NCI-H748 treated with DMSO at 0.1 percent for 48 hours (cell line): ENCODE measurements around the gene PROZ.

Experiments used
- DNase-seq: peaks from one replicate; lab custom pipeline; 2025; lab: John Stamatoyannopoulos, UW

The PROZ gene

DNA sequence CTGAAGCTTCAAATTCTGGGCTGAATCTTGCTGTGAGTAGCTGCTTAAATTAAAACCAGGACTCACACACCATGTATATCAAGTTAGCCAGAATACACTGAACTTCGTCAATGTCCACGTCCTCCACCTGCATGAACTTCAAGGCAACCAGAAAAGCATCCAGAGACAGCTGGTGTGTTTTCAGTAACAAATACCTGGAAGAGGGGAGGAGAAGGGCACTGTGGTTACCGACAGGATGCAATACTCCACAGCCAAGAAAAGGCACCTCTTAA lies 20.4 kb downstream of the PROZ start:
- DNase-seq, result no peak

DNA sequence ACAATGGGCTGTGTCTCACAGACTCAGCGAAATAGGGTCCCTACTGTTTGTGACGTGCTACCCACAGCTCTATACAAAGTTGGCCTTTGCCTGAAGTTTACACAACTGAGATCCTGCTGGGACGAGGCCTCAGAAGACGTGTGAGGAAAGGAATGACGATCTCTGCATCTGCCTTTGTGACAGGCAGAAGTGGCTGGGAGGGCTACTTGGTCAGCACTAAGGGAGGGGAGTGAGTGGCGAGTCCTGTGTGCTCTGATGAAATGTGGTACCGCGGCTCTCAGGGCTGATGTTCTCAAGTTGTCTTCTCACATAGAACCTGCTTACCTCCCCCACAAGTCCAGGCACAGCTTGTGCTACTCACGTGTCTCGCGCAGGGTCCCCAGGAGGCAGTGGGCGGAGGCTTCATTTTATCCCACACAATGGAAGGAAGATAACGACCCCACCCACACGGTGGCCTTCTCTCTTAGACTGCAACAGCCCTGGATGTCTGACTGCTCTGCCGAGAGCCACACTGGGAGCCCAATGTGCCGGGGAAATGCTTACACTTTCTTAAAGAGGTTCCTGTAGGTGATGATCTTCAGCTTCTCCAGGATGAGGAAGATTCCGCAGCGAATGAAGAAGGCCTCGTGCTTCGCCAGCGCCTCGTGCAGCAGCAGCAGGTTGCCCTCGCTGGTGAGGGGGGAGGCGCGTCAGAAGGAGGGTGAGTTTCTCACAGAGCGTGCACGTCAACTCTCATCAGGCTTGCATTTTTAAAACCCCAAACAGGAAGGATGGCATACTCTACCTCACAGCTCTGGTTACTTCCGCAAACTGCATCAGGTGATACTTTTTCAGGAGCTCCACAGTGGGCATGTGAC lies 21.2 kb downstream of the PROZ start:
- DNase-seq, result no peak

DNA sequence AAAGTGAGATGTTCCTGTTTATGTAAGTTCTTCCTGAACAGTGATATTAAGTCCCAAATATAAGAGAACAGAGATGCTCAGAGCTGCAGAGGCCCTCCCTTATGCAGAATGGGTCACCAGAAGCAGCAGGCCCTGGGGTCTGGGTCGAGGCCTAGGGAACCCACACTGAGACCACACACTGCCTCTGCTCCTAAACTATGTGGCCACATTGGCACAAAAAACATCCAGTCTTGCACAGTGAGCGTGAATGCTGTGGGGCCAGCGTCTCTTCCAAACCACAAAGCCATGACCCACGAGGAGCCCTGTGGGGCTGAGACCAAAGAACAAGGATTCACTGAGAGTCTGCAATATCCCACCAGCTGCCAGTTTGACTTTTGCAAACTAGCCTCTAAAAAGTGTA lies 23.6 kb downstream of the PROZ start:
- no peak for DNase-seq

DNA sequence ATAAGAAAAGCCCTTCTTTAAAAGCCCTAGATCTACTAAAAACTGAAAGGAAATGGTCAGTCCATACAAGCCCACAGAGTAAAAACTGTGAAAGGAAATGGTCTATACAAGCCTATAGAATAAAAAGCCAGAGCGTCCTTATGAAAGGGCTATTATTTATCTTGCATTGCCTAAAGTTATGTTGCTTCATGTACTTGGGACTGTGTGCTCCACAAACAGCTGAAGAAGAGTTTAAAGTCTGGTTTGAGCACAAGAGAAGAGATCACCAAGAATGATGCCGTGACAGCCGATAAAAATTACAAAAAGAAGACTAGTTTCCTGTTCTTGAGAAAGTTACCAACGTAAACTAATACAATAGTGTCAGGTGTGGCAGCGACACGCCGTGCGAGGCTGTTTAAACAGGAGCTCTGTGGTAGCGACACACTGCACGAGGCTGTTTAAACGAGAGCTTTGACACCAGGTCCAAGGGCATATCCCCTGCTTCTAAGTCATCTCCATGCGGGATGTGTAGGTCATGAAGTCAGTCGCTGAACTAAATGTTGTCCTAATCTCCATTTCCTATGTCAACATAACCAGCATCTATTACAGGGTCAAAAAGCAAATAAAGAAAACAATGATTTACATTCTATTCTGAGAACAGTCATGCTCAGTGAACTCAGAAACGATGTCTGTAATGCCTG lies 25.1 kb downstream of the PROZ start:
- no peak for DNase-seq

DNA sequence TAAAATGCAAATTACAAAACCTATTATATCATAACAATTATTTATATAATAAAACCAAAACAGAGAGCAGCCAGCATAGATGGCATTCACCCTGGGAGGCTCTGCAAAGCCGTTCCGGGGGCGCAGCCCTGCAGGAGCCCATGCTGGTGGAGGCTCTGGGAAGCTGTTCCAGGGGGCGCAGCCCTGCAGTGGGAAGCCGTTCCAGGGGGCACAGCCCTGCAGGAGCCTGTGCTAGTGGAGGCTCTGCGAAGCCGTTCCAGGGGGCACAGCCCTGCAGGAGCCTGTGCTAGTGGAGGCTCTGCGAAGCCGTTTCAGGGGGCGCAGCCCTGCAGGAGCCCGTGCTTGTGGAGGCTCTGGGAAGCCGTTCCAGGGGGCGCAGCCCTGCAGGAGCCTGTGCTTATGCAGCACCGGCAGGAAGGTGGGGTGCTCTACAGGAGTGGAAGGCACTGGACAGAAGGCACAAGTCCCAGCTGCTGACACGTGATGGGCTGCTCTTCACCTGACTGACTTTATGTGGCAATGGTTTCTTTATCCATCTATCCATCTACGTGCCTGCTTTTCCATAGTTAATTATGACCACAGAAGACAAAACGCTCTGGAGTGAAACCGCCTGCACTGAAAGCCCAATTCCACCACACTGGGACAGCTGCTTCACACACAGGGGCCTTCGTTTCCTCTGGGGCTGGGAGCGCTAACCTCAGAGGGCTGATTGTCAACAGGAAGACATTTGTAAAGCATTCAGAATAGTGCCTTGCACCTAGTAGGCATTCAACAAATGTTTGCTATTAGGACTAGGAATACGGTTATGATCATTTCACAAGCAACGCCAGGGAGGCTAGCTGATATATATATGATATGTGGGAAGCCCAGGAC lies 26.4 kb downstream of the PROZ start:
- DNase-seq, result no peak

DNA sequence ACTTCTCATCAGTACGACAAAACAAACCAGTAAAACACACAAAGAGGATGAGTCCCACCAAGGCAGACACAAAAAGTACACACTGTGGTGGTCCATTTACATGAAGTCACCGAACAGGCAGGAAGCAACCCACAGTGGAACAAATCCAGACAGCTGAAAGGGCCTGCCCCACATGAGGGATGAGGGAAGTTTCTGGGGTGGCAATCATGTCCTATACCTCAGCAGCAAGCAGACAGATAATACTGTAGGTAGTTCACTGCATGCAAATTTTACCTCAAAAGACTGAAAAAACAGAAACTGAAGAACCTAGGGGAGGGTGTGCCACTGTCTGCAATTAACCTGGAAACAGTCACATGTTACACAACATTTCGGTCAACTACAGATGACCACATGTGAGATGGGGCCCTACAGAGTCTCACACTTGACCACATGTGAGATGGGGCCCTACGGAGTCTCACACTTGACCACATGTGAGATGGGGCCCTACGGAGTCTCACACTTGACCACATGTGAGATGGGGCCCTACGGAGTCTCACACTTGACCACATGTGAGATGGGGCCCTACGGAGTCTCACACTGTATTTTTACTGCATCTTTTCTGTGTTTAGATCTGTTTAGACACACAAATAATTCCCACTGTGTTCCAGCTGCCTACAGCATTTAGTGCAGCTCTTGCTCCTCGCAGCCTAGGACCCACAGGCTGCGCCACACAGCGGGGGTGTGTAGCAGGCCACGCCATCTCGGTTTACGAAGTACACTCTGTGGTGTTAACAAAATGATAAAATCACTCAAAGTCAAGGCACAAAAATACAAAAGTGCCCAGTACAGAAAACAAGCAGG lies 27.8 kb downstream of the PROZ start:
- DNase-seq, result no peak

DNA sequence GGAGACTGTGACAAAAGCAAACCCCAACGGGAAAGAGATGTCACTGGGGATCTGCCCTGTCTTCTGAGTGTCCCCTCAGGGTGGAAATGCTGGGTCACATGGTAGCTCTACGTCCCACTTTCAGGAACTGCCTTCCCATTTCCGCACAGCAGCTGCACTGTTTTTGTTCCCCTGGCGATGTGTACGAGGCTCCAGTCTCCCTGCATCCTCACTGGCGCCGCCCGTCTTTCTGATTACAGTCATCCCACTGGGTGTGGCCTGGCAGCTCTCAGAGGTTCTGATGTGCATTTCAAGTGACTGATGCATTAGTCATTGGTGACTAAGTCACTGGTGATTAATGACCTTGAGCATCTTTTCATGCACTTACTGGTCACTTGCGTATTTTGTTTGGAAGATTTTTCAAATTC lies 28.8 kb downstream of the PROZ start:
- DNase-seq, result no peak

DNA sequence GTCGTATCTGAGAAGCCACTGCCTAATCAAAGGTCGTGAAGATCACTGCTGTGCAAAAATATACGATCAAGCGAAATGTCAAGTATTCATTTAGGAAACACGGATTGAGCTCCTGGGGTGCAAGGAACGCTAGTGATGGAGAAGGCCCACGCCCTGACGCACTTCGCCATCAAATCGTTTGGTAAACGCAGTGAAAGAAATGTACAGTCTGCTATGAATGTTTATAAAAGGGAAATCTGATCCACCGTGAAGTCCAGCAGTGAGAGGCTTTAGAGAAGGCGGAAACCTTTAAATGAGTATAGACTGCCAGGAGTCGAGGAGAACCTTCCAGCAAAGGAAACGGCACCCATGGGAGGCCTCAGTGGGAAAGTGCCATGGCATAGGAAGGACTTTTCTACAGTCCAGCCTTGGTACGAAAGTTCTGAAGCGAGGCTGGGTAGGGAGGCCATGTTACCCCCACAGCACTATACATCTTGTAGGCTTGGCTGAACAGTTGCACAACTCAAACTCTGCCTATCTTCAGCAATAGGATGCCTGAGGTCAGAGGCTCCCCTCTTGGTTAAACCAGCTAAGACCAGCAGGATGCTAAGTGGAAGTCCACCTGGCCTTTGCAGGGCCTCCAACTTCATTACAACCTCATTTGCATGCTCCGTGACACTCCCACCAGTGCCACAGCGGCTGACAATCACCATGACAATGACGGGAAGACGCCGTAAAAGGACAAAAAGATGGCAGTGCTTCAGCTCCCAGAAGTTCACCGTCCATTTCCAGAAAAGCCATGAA lies 29.6 kb downstream of the PROZ start:
- DNase-seq, result no peak

DNA sequence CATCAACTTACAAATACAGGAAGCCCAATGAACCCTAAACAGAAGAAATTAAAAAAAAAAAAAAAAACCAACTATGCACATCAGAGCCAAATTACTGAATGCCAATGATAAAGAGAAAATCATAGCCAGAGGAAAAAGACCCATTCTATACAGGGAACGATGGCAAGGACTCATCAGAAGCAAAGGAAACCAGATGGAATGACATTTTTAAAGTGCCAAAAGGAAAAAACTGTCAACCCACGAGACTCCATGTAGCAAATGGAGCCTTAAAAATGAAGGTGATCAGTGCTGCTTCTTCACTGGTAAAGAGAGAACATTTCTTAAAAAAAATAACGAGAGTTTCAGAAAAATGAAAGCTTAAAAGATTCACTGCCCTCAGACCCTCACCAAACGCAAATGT lies 31.7 kb downstream of the PROZ start:
- DNase-seq, result no peak

DNA sequence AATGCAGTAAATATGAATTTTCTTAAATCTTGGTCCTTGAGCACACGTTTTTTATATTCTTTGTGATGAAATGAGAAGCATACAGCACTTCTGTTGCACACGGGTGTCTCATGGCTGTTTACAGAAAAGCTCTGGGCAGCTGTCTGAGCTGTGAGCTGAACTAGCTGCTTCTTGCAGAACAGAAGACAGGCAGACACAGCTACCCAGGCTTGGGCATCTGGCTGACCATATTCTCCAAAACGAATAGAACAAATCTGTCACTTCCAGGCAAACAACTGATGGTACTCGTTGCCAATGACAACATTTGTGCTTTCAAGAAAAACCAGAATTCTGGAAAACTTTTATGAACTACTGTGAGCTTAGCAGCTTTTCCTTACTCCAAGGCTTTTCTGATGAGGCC lies 33.8 kb downstream of the PROZ start:
- DNase-seq, result no peak

DNA sequence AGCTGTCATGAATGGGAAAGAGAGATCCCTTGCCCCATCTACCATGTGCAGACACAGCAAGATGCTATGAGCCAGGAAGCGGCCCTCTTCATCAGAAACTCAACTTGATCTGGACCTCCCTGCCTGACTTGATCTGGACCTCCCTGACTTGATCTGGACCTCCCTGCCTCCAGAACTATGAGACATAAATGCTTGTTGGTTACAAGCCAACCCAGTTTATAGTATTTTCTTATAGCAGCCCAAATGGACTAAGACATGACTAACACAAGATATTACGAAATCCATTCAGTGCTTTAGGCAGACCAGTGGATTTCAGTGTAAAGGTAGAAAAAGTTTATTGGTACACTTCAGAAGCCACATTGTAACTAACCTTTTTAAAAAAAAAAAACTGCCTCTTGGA lies 34.5 kb downstream of the PROZ start:
- no peak for DNase-seq

DNA sequence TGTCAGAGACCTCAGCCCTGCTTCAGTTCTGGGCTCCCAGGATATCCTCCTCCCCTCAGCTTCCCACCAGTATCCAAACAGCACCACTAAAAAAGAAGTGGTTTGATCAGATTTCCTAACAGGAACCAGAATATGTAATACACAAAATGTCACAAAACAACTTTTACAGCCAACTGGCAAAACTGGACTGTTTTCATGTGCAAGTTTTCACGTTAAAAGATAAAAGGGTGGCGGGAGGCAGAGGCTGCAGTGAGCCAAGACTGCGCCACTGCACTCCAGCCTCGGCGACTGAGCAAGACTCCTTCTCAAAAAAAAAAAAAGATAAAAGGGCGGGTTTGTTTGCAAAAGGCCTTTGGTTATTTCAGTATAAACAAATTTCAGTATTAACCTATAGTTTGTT lies 36.9 kb downstream of the PROZ start:
- DNase-seq, result no peak

DNA sequence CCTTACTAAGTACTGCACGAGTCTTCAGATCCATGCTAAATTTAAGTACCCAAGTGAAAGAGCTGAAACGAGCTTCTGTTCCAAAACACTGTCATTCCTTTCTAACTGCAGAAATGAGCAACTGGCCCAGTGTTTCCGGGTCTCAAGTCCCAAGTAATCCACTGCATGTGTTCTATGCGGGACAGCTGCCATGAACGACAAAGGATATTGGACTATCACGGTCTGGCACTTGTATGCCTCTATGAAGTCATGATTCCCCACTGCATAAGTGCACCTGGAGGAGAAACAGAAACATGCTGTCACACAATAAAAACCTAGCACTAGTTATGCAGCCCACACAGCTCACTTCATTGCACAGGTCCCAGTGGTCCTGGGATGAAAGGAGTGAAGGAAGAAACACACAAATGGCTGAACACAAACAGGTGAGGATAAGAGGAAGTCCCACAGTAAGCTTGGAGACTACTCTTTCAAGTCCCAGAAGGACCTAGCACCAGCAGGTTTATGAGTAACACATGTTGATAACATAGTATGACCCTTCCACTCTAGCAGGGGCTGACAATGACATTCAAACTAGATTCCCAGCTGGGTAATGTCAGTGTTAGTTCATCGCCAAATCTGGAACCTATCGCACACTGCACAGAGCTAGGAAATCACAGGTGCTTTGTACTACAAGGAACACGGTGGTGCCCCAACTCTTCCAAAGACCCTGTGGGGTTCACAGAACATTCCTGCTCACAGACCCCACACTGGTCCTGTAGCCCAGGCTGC lies 38.7 kb downstream of the PROZ start:
- no peak for DNase-seq

DNA sequence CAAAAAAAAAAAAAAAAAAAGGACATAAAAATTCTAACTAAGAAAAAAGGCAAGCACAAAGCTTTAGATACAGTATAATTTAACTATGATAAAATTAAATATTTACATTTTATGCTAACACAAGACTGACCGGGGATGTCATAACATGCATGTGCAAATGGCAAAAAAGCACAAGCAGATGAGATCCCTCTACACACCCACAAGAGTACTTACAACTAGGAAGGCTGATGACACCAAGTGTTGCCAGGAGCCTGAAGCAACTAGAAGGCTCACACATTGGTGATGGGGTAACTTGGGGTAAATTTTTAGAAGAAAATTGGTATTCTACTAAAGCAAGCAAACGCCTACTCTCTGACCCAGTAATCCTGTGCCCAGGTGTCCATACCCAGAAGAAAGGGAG lies 43.4 kb downstream of the PROZ start:
- DNase-seq, result no peak

DNA sequence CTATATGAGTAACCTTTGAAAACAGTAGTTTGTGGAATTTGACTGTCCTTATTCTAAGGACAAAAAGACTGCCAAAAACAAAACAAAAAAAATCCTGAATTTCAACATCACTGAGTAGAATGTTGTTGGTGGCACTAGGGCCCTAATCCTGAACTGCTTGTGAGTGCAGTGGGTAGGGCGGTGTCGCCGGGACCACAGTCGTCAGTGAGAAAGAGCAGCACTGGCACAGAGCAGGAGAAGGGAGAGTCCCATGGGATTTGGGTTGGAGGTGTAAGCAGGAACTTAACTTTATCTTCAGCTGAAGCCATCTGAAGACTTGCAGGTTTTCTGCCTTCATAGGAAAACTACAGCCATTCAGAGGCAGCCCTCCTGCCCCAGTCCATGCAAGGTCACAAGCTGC lies 44.5 kb downstream of the PROZ start:
- no peak for DNase-seq

DNA sequence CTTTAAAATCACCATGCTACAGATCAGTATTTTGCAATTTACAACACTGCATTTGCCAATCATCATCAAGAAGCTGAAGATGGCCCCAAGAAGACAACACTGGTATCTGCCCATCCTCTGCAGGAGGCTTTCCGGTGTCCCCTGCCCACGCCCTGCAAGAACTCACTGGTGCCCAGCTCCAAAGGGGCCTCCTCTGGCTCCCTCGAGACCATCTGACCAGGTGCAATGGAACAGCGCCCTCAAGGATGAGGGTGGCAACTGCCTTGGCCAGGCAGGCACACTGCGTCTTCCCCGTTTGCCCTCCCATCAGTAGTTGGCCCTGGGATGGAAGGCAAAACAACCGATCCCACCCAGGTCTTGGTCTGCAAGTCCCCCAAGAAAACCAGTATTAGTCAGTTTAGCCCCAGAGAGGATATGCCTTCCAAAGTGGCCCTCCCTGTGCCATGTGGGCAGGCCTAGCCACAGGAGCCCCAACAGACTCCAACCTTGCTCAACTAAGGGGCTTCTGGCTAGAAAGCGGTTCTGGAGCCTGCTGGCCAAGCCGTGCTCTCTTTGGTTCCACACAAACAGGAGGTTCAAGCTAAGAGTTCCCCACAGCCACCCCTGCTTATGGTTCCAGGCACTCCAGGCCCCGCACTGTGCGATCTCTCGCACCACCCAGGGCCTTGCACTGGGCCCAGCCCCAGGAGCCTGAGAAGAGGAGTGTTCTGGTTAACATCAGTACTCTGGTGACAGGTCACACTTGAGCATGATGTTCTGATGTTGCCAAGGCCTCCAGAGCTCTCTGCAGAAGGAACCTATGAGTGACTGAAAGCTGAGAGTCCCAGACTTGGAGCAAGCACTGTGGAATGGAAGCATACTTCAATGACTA lies 45.3 kb downstream of the PROZ start:
- DNase-seq, result no peak

DNA sequence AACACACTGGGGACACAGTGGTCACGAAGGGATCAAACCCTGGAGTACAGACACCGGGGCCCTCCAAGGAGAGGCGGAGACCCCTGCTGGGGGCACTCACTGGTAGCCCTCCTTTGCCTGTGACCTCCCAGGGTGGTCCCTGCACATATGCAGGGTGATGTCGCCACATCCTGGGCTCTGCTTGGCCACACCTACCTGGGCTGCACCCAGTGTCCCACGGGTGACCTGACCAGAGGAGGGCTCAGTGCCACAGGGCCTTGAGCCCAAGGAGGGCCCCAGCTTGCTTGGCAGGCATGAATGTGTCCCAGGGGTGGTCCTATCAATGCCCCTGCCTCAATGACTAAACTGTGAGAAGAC lies 45.9 kb downstream of the PROZ start:
- no peak for DNase-seq

DNA sequence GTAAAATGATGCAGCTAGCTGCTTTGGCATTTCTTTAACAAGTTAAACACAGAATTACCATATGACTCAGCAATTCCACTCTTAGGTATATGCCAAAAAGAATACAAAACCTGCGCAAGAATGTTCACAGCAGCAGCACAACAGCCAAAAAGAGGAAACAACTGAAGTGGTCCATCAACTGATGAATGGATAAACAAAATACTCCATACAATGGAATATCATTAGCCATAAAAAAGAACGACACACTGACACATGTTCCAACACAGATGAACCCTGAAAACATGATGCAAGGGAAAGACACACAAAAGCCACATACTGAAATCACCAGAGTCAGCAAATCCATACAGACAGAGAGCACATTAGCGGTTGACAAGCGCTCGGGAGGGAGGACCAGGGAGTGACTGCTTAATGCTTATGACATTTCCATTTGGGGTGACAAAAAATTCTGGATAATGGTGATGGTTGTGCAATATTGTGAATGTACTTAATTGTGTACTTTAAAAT lies 47.0 kb downstream of the PROZ start:
- DNase-seq, result no peak

DNA sequence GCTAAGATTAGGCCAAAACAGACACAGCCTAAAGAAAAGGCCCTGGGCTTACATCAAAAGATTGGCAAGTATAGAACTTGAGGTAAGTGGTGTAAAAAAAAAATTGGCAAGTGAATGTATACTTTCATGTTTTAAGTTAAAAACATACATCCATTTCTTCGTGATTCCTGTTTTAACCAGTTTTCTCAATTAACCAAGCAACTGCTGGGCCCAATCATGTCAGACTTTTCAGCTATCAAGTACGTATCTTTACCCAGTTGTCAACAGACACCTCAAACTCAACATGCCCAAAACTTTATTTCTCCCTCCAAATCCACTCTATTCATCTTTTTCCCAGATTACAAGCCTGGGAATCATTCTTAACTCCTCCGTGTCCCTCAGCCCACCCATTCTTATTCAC lies 49.0 kb downstream of the PROZ start:
- DNase-seq, result no peak
